A673 (cell line): Measurements from ENCODE around the gene ANKRD13A. TPM values are rescaled to one million over a fixed set of nuclear protein-coding genes. Genes with fewer than 3 reads are reported as not detected.
A peak's percentile ranks its signal among the peaks of the same experiment; 100 is the strongest.

Experiments used
- BruUV-seq: library from RNA; stranded (reverse); fragments of 400-500 nt; replicated peaks from 2 replicates; lab custom pipeline; 2021; lab: Mats Ljungman, UMichigan
- CTCF ChIA-PET: fragments of 300-600 bp; sonication (Branson Sonifier 250); formaldehyde crosslinking; loops from one replicate; lab custom pipeline; 2022; ENCODE audit warnings: antibody characterized with exemption; lab: Charles Lee
- POLR2A ChIA-PET: fragments of 300-600 bp; sonication (Branson Sonifier 250); formaldehyde crosslinking; loops from one replicate; lab custom pipeline; 2022; ENCODE audit warnings: antibody characterized with exemption; ENCODE audit not compliant: low non-redundant PET; lab: Charles Lee
- DNase-seq: peaks from one replicate; pipeline ENCODE4 v3.0.0-alpha.2; 2015; ENCODE audit warnings: low spot score
- H3K27ac ChIP-seq: fragments of 200-600 bp; sonication (generic); 2 replicates; pipeline ENCODE4 v1.5.1; 2016; ENCODE audit warnings: mixed run types, low read depth, mild to moderate bottlenecking, mixed read lengths, antibody characterized with exemption, low read length; ENCODE audit not compliant: poor library complexity, severe bottlenecking
- H3K27me3 ChIP-seq: fragments of 200-600 bp; sonication (generic); replicated peaks from 2 replicates; pipeline ENCODE4 v1.6.1; 2017; ENCODE audit warnings: mixed run types, low read depth, mild to moderate bottlenecking, mixed read lengths, antibody characterized with exemption, low read length; ENCODE audit not compliant: insufficient read depth, poor library complexity
- H3K36me3 ChIP-seq: fragments of 200-600 bp; sonication (generic); 2 replicates; pipeline ENCODE4 v1.6.1; 2016; ENCODE audit warnings: mixed run types, mild to moderate bottlenecking, mixed read lengths, antibody characterized with exemption, low read length; ENCODE audit not compliant: insufficient read depth, poor library complexity, severe bottlenecking
- H3K4me1 ChIP-seq: fragments of 200-600 bp; sonication (generic); 2 replicates; pipeline ENCODE4 v1.6.1; 2017; ENCODE audit warnings: mixed run types, mild to moderate bottlenecking, mixed read lengths, antibody characterized with exemption, low read length; ENCODE audit not compliant: insufficient read depth, poor library complexity, severe bottlenecking
- H3K4me3 ChIP-seq: fragments of 200-600 bp; sonication (generic); 2 replicates; pipeline ENCODE4 v1.5.1; 2016; ENCODE audit warnings: low read depth, mixed run types, mild to moderate bottlenecking, mixed read lengths, low read length; ENCODE audit not compliant: poor library complexity, severe bottlenecking
- H3K9me3 ChIP-seq: fragments of 200-600 bp; sonication (generic); 2 replicates; pipeline ENCODE4 v1.6.1; 2016; ENCODE audit warnings: mixed run types, low read depth, mild to moderate bottlenecking, mixed read lengths, antibody characterized with exemption, low read length; ENCODE audit not compliant: poor library complexity, severe bottlenecking
- EZH2 ChIP-seq: fragments of 200-600 bp; sonication (generic); IDR thresholded peaks from 2 replicates; pipeline ENCODE4 v1.6.1; 2017; ENCODE audit warnings: borderline replicate concordance, low read depth, mild to moderate bottlenecking, mixed read lengths, antibody characterized with exemption, low read length; ENCODE audit not compliant: poor library complexity, severe bottlenecking
- intact Hi-C: fragments of 100-400 bp; cut with micrococcal nuclease; formaldehyde crosslinking; loops from one replicate; pipeline ENCODE4 v1.10.0; 2022; ENCODE audit not compliant: unreplicated experiment
- total RNA-seq: library from RNA; stranded (reverse); gene quantifications from 2 replicates; pipeline ENCODE4 v1.2.3, GENCODE V29; 2021
- TF ChIP-seq, protein P1 (sequence below): fragments of 300-800, 200-600 bp; sonication (generic); conservative IDR thresholded peaks from 2 replicates; pipeline ENCODE4 v1.5.1; 2017; ENCODE audit warnings: low read depth, mild to moderate bottlenecking, antibody characterized with exemption, low read length, moderate library complexity, mixed read lengths

ANKRD13A gene
- total RNA-seq, 1 experiment from 2014 or later: 19.8 TPM

DNA sequence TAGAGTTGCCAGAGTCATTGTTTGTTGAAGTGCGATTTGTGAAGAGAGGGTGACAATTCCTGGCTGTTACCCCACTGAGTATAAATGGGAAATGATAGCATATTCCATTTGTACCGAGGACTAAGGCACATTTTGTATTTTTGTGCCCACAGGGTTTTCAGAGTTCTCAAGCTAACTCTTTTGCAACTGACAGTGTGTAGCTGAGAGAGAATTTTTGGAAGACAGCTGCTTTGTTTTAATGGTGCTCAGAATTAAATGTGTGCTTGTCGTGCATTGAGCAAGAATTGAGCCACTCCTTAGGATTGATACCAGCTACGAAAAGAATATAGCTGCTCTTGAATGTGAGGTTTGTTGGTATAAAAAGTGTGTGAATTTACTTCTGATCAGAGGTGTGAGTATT lies 21.7 kb downstream of the ANKRD13A start:
- POLR2A ChIA-PET: no interaction called here
- H3K27me3 ChIP-seq: no peaks in the 10 kb centered on the region
- peaks cover 20% of the 10 kb centered on the region for H3K4me1 ChIP-seq
- DNase-seq: no peak
- no peaks in the 10 kb centered on the region for H3K9me3 ChIP-seq
- H3K27ac ChIP-seq: no peak overlapping the region
- no peak overlapping the region for H3K4me3 ChIP-seq
- no TSS peak for BruUV-seq
- CTCF ChIA-PET: no interaction called here
- no peaks in the 10 kb centered on the region for H3K36me3 ChIP-seq
- TF ChIP-seq, protein P1, sequence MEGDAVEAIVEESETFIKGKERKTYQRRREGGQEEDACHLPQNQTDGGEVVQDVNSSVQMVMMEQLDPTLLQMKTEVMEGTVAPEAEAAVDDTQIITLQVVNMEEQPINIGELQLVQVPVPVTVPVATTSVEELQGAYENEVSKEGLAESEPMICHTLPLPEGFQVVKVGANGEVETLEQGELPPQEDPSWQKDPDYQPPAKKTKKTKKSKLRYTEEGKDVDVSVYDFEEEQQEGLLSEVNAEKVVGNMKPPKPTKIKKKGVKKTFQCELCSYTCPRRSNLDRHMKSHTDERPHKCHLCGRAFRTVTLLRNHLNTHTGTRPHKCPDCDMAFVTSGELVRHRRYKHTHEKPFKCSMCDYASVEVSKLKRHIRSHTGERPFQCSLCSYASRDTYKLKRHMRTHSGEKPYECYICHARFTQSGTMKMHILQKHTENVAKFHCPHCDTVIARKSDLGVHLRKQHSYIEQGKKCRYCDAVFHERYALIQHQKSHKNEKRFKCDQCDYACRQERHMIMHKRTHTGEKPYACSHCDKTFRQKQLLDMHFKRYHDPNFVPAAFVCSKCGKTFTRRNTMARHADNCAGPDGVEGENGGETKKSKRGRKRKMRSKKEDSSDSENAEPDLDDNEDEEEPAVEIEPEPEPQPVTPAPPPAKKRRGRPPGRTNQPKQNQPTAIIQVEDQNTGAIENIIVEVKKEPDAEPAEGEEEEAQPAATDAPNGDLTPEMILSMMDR: no peak
- no peak for TF ChIP-seq EZH2
- intact Hi-C loops: no loop called here

DNA sequence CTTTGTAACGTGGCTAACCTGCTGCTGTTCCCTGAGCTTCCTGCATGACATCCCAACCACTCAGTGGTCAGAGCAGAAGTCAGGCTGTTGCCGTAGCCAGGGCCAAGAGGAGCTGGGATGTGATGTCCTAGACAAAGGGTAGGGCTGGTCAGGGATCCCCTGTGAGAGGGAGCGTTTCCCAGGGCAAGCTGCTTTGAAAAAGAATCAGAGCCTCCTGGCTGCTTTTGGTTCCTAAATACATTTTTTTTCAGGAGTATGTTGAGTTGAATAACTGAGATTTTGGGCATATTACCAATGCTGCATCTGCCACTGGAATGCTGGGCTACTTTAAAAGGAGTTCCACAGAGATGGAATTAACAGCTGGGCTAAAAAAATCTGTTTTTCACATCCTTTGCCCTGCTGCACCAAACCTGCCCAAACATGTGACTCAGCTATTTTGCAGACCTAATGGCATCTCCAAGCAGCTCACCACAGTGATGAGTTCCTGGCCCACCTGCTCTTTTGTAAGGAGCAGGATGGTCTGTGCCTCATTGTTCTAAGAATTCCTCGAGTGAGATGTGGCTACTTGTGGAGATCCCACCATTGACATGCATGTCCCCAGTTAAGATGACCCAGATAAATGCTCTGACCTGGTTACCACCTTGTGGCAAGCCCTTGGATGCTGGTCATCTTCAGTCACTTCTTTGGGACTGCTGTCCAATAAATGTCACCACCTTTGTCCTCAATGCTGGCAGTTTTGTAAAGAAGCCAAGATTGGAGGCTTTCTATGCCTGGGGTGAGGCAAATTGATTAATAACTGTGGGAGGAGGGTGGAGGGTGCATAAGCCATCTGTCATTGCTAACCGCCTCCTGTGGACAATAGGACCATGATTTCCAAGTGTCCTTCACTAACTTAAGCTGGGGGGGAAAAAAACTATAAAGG lies 24.1 kb downstream of the ANKRD13A start:
- H3K36me3 ChIP-seq: no peaks in the 10 kb centered on the region
- CTCF ChIA-PET: interaction anchor here (0.7 to 1.1 kb wide), 2 partner anchors 90 to 408 kb away, joined by 4 to 6 read pairs; no protein-coding TSS in a partner anchor
- POLR2A ChIA-PET: interaction anchor here (0.5 kb wide), 1 partner anchor 588 kb away, joined by 6 read pairs; no protein-coding TSS in a partner anchor
- no peak overlapping the region for H3K4me3 ChIP-seq
- no TSS peak for BruUV-seq
- no peak overlapping the region for H3K27ac ChIP-seq
- no peaks in the 10 kb centered on the region for H3K9me3 ChIP-seq
- TF ChIP-seq, protein P1: no peak
- no peak for TF ChIP-seq EZH2
- peaks cover 20% of the 10 kb centered on the region for H3K4me1 ChIP-seq
- intact Hi-C loops: no loop called here
- H3K27me3 ChIP-seq: no peaks in the 10 kb centered on the region
- no peak for DNase-seq

DNA sequence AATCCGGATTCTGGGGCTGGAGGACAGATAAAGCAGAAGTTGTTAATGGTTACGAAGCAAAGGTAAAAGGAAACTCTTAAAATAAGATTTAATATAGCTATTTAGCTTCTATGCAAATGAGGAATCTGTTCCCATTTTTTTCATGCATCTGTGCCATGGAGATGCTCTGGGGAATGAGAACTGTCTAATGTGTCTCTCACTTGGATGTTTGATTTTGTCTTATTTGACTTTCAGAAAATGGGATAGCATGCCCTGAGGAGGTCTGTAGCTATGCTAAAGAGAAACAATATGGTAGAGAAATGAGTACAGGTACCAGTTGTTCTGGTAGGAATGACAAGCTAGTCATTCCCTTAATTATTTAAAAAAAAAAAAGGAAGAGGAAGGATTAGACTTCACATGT lies 24.8 kb downstream of the ANKRD13A start:
- Histone ChIP-seq H3K27ac (peak overlapping the region; percentile 41), H3K9me3 (no peaks in the 10 kb centered on the region), H3K4me3 (no peak overlapping the region), H3K4me1 (peaks cover 20% of the 10 kb centered on the region), H3K27me3 (no peaks in the 10 kb centered on the region), H3K36me3 (no peaks in the 10 kb centered on the region)
- ChIA-PET POLR2A (interaction anchor here (0.5 kb wide), 1 partner anchor 588 kb away, joined by 6 read pairs; no protein-coding TSS in a partner anchor), CTCF (interaction anchor here (0.7 to 1.1 kb wide), 2 partner anchors 90 to 407 kb away, joined by 4 to 6 read pairs; no protein-coding TSS in a partner anchor)
- TF ChIP-seq, protein P1: no peak
- TF ChIP-seq EZH2: no peak
- intact Hi-C loops: no loop called here
- no peak for DNase-seq
- BruUV-seq: no TSS peak
